HG03103 (cell line): ENCODE results near the gene OSBPL3.

Source experiments
- ATAC-seq: cut with Tn5 transposase; IDR thresholded peaks from one replicate; pipeline ENCODE4 v1.9.1; 2021; ENCODE audit warnings: low read depth; ENCODE audit not compliant: unreplicated experiment

OSBPL3 gene

DNA sequence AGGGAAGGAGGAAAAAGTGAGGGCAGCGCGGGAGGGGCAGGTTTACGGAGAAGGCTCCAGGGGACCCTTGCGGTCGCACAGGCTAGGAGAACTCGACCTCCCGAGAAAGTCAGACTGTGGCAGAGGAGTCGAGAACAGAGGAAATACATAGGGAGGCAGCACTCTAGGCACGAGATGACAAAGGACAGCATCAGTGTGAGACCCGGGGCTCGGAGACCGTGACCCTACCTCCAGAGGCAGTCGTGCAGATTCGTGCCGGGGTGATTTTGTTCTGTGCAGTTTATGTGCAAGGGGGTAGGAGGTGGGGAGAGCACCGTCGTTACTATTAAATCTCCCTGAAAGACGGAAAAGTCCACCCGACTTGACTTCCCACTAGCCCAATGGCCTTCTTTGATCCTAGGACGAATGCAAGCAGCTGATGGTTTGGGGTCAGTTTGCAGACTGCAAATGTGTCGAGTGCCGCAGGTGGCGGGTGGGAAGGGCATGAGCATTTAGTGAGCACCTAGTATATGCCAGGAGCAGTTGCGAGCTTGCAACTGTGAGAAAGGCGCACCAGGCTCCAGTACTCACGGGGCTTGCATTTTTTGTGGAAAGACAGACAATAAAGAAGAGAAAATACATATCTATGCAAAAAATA is 674 bp upstream of the OSBPL3 start:
- ATAC-seq = peak; percentile 7

DNA sequence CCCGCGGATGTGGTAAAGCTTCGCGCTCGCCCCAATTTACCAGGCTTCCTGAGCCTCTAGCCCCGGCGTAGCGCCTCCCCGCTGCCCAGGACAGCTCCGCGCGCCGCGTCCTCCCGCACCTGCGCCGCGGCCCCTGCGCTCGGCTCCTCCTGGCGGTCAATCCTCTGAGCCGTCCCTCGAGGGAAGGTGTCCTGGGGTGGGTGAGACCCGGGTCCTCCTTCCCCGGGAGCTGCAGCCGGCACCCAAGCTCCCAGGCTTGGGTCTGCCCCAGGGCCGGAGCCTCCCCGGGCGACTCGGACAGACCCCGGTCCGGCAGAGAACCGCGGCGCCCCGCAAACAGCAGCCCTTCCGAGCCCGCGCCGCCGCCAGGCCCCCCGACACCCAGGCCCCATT is 512 bp downstream of the OSBPL3 start:
- ATAC-seq = peak; percentile 36

DNA sequence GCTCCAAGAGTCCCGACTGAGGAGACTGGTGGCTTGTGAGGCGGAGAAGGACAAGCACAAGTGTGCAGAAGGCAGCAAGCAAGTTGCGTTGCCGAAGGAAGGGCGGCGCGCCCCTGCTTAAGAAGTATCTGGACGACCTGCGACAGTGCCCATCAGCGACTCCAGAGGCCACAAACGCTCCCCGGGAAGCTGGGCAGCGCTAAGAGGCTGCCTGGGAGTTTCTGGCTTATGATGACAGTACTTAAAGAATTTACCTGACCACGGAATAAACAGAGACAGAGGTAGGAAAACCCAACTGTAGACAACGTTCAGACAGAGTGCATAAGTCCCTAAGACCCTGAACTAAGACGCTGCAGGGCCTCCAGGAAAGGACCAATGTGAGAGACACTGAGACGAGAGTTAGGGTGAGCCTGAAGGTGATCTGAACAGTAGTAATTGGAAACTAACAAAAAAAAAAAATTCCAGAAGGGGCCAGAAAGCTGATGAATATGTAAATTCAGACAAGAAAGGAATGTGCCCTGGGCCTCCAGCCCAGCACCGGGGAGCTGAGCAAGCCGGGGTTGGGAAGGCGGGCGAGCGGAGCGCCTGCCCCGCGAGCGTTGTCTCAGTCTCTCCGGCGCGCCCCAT is 1.0 kb downstream of the OSBPL3 start:
- ATAC-seq = no peak

DNA sequence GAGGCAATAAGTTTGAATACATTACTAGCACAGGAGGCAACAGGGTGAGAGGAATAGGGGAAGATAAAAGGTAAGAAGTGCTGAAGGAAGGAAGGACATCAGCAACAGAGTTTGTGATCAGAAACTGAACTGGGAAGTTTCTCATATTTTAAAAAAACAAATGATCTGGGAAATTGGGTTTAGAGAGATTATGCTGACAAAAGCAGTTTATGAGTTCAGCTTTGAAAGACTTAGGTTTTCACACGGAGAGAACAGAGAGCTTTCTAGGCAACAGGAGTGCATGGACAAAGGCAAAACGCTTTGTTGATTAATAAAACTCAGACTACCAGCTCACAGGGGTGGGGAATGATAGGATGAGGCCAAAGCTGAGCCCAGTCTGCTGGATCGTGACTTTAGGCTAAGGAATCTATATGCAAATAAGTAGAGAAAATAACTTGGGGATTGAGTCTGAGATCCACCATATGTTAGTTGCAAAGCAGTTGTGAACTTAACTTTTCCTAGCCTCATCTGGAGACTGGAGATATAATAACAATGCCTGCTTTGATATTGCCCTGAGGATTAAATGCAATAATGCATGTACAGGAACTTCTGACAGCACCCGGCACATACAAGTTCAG is 4.2 kb downstream of the OSBPL3 start:
- no peak for ATAC-seq

DNA sequence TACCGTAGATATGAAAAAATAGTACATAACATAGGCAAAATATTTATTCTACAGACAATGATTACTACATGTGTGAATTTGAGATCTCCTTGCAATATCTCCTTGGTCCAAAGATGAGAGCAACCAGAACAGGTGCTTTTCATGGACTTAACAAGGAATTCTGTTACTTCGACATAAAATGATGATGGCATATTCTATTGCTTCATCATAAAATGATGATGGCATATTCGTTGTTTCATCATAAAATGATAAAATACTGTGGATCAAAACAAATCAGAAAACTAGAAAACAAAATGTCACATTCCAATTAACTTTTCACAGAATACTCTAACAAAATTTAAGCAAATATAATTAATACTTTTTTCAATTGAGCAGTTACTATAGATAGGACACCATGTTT is 4.8 kb downstream of the OSBPL3 start:
- no peak for ATAC-seq

DNA sequence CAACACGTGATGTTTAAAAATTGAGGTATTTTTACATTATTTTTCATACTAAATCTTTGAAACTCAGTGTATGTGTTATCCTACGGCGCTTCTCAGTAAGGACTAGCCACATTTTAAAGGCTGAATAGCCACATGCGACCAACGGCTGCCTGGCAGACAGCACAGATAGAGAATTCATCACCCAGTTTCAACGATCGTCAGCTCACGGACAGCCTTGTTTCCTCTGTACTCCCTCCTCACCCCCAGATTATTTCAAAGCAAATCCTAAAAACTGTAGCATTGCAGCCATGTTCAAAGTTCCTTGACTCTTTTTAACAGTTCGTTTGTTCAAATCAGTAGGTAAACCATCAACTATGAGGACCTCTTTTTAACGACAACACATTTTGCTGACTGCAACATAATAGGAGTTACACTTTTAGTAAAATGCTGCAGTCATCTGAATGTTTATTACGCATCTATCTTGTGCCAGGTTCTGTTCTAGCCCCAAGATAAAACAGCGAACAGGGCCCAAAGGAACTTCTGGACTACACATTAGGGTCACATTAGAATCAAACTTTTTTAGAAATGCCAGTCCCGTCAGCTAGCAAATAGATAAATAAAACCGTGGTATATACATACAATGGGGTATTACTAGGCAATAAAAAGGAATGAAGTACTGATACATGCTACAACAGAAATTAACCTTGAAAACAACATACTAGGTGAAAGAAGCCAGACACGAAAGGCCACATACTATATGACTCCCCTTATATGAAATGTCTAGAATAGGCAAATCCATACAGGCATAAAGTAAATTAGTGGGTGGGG is 5.7 kb downstream of the OSBPL3 start:
- no peak for ATAC-seq

DNA sequence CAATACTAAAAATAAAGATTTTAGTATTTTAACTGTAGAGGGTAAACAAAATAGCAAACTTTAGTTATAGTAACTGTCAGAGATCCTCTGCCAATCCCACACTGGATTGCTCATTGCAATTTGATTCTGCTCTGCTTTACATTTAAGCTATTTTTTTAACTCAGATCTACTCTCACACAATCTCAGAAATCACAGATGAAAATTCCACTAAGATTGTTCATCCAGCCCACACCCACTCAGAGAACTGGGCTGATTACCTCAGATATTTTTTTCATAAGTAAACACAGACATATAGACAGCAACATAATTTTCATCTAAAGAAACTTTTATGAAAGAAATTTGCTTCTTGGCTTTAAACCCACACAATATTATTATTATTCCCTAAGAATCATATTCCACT is 7.0 kb downstream of the OSBPL3 start:
- no peak for ATAC-seq

DNA sequence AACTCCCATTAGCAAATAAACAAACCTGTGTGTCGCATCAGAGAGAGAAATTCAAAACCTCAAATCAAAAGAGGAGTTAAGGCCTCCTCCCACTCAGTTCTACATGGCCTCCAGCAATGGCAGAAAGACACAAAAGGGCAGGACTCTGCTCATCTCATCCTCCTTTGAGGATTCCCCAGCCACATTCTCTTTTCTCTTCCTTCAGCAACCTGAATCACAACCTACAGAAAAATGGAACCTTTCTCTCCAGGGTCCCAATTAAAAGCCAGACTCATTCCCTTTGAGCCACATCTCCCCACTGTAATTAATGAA is 7.9 kb downstream of the OSBPL3 start:
- ATAC-seq = no peak

DNA sequence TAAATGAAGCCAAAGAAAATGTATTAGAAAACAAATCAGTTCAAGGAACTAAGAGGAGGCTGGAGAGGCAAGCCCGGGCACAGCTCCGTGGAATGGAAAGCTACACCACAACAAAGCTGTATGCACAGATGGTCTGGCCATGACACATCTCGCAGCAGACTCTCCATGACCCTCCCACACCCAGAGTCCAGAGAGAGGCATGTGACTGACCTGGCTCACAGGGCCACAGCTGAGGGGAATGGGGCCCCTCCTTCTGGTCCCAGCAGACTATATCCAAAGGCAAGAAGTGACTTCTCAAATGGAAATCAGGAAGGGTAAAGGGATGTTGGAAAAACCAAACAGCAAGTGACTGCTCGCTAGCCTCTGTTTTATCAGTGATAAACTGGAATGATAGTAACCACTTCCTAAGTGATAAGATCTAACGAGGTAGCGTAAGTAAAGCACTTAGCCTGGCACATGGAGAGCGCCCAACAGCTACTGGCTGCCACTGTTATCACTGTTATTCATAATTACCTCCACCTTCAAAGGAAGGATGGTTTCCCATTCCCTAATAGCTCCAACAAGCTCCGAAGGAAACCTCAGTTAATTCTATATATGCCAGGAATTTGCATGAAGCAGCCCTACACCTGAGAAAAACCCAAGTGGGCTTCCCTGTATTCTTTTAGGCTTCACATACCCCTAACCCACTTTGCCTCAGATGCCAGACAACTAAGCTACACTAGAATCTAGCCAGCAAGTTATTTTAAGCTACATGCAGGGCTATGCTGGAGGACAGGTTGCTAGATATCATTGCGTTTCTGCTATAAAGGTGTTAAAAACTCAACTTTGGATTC is 8.4 kb downstream of the OSBPL3 start:
- no peak for ATAC-seq

DNA sequence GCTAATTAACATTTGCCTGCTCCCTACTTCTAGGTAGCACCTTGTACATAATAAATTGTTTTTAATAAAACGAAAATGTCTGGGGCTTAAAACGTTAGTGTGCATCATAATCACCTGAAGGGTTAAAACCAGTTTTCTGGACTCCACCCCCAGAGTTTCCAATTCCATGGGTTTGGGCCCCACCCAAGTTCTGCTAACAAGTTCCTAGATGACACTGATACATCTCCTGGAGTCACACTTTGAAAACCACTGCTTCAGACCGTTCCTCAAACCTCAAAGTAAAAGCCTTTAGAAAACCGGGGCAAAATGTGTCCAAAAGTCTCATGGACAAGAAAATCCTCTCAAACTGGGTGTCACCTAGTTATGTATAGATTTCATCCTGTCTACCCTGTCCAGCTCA is 9.3 kb downstream of the OSBPL3 start:
- ATAC-seq = no peak

DNA sequence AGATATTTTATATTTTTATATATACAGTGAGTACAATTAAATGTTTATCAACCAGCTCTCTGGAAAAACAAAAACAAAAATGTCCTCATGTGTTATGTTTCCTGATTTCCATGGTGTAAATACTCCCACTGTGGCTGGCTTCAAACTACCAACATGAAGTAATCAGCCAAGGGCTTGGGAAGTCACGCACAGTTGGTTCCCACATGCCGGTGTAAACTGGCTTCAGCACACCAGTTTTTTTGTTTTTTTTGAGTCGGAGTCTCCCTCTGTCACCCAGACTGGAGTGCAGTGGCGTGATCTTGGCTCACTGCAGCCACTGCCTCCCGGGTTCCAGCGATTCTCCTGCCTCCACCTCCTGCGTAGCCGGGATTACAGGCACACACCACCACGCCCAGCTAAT is 11.8 kb downstream of the OSBPL3 start:
- no peak for ATAC-seq

DNA sequence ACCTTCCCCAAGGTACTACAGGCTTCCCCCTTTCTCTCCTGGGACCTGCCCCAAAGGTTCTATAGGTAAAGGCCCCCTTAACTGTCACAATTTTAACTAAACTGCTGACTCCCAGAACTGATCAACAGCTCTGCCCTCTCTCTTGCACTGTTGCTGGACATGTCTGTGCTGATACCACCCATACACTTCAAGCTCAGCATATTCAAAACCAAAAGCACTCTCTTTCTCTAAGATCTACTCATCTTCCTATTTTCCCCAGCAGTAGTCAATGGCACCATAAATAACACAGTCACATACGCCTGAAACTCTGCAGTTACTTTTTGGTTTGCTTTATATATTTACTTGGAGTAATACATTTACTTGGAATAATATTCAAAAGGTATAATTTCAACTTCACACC is 12.3 kb downstream of the OSBPL3 start:
- no peak for ATAC-seq

DNA sequence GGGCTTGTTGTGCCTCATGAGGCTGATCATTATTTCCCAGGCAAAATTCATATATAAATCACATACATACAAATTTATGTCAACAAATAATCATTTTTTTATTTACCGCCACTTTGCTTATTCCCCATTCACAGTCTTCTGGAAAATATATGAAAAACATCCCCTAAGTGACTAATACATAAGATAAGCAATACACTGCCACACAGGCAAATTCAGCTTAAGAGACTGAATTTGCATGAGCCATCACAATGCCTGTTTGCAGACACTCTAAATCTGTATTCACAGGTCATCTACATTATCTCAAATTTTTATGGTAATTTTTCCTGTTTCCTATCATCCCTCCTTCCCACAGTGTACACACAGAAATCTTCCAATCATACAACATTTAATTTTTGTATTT is 13.2 kb downstream of the OSBPL3 start:
- no peak for ATAC-seq

DNA sequence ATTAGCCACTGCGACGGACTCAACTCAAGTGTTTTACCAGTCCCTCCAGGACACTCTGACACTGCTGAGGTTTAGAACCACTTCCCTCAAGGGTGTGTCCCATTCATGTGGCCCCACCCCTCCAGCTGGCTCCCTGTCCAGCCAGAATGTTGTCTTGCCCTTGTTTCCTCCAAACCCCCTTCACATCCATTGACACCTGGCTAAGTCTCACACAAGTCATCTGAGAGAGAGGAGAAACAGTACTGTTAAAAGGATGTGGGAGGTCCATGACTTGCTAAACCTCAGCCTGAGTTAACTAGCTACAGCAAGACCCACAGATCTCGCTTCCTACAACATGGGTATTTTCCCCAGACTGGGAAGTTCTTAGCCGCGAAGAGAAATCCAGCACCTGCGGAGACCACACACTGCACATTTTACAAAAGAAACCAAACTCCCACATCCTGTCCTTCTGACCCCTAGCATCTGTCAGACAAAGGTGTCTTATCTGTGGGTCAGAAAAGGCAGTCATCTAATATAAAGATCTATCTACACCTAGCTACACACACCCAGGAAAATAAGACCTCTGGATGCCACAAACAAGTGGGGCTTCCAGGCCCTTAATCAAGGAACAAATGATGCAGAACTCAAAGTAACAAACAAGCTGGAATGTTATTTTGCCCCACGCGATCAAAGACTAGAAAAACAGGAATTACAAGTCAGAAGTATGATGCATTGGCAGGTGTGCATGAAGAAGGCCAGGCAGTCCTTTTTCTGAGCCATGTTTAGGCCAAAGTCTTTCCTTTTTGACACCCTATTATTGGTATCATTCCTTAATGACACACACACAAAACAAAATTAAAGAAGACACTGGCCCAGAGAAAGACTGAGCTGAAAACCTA is 13.9 kb downstream of the OSBPL3 start:
- ATAC-seq = peak; percentile 83

DNA sequence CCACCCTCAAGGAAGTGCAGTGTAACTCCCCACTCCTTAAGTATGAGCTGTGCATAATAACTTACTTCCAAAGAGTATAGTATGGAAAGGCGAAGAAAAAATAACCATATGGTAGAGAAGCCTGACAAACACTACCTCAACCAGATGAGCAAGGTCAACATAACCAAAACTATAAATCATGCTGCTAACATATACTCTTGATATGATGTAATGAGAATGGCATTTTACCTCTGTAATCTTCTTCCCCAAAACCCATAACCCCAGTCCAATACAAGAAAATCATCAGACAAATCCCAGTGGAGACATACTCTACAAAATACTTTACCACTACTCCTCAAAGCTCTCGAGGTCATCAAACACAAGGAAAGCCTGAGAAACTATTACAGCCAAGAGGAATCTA is 15.8 kb downstream of the OSBPL3 start:
- no peak for ATAC-seq

DNA sequence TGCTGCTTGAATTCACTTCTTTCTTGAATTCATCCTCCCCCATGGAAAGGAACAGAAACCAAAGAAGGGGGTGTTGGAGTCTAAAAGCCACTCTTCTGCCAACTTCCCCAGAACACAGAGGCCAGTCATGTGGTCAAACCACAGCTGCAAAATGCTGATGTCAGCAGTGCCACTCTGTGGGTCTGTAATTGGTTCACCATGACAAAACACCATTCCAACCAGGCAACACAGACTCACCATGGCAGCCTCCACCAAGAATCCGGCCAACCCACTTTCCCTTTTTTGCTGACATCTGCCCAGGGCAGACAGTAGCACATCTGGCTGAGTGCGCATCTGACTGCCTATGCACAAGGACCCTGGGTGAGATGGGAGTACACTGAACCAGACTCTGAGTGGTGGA is 16.8 kb downstream of the OSBPL3 start:
- ATAC-seq = no peak

DNA sequence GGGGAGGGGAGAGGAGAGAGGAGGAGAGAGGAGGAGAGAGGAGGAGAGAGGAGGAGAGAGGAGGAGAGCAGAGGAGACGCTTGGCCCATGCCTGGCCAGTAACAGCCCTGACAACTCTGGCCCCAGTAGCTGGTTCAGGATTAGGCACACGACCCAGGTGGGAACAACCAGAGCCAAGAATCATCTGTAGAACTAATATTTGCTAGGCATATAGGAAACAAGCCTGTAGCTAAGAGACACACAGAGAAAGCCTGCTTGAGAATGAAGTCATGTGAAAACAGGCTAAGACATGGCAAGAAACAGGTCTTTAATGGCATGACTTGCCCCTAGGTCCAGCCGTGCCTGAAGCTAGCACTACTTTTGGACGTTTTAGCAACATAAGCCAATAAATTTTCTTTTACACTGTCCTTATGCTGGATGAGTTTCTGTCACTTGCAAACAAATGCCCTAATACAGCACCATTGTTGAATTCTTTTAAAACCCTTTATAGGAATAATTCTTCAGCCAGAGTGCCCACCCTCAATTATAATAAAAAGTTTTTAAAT is 17.5 kb downstream of the OSBPL3 start:
- ATAC-seq = no peak

DNA sequence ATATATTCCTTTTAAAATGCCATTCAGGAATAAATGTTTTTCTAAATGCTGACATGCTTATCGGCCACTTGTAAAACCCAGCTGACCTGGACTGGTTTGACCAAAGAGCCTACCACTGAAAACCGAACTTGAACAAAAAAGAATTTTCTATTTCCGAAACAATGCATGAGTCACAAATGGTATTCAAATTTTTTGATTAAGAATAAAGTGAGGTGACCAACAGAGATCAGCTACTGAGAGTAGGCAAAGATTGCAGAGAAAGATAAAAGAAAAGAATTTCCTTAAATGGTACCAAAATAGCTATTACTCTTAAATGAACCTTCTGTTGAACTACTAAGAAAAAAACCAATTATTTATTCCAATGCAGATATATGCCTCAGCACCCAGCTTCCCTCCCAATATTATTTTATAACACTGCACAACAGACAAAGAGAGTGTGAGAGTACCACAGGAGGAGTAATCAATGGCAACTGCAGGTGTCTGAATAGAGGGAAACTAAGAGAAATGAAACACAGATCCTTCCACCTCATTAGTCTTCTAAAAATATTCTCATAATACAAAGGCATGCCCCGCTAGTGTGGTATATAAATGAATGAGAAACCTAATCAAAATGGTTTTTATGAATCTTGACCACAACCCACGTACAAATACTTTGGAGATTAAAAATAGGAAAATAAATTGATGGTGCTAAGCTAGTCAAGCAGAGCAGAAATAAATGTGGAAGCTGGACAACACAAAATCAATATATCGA is 20.1 kb downstream of the OSBPL3 start:
- ATAC-seq = no peak

DNA sequence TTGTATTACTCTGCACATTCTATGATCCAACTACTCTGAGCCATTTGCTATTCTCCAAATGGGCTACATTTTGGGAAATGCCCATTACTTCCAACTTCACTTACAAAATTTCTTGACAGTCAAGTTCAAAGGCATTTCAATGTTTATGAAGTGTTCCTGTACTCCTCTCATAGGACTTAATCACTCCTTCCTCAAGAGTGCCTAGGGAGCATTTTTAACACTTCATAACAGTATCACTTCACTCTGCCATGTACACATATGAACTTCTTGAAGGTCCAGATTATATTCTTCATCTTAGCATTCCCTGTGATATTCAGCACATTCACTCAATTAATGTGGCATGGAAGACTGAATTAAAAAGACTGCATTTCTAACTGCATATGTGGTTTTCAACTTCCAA is 21.6 kb downstream of the OSBPL3 start:
- ATAC-seq = no peak
